Stimulated activated CD4-positive, alpha-beta T cell treated with anti-CD3 and anti-CD28 coated beads, Interleukin-12 subunit alpha, Interleukin-12 subunit beta, amount 100 ng/mL, for 4 hours (primary cell): Measurements from ENCODE around the gene IL1R1.
"Not testable (repeated sequence)": the region's sequence is repeated elsewhere in the genome, so short reads cannot be mapped to it uniquely, and the experiment has no call there.

Experiments used
- DNase-seq: peaks from one replicate; pipeline ENCODE4 v3.0.0-alpha.2; 2020

The IL1R1 gene

GRCh38 chr2:102111823-102112222 is 30.7 kb upstream of the IL1R1 start:
- DNase-seq, result no peak

GRCh38 chr2:102112271-102112670 is 30.3 kb upstream of the IL1R1 start:
- DNase-seq, result no peak

DNA sequence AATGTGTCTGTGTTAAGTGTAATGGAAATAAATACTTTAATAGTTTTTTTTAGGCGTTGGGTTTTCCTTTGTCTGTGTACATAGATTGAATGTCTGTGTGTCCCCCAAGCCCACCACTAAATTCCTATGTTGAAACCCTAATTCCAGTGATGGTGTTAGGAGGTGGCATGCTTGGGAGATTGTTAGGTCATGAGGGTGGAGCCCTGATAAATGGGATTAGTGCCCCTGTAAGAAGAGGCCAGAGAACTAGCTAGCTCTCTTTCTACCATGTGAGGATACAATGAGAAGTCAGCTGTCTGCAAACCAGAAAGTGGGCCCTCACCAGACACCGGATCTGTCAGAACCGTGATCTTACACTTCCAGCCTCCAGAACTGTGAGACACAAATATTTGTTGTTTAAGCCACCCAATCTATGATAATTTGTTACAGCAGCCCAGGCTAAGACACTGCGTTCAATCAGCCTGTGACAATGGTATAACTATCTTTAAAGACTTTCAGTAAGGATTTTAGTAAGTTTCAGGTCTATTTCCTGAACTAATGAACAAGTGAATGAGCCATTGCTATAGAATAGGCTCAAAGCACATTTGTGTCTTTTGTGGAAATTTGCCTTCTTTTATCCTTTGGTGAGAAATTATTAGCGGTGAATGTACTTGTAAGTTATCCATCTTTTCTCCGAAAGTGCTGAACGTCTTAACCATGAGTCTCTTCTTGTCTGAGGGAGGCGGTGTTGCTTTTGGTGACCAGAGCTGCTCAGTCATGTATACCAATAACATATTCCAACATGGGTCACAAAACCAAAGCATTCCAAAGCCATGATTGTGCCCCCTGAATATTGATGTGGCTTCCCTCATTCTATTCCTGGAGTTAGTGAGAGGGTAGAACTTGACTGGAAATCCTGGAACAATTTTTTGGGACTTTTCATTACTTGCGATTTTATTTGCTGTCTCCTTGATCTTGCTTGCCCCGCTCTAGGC is 29.6 kb upstream of the IL1R1 start:
- no peak for DNase-seq

DNA sequence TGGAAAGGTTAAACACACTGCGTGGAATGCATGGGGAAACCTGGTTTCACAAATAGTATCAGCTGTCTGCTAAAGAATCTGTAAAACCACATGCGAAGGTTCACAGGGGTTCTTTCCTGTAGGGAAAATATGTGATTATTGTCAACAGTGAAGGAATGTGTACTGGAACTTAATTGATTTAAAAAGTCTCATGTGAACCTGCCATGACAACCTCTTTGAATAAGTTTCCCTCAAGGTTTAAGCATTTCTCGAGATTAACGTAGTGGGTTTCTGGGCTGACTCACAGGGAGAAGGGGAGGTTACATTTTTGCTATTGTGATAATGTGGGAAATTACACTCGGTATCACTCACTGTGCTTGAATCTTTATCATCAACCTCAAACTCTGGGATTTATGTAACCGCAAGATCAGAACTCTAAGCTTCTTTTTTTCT is 28.2 kb upstream of the IL1R1 start:
- DNase-seq, result no peak

DNA sequence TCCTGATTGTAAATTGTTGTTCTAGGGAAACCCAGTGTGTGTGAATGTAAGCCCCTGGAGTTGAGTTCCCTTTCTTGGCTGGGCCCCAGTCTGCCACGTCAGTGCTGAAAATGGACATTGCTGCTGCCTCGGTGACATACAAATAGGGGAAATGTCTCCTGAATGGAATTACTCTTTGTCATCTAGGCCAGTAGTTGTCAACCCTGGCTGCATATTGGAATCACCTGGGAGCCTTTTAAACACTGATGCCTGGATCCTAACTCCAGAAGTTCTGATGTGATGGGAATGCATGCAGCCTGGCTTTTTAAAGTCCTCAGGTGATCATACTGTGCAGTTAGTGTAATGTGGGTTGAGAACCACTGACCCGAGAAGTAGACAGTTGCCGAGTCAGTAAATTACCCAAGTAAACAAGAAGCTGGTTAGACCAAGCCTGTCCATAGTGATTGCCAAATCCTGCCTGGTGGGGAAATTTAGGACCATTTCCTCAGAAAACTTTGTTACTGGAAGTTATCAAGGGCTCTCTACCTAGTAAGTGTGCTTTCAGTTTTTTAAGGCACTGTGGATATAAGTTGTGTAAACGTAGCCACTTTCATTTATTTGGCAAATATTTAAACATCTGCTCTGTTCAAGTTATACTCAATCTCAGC is 27.6 kb upstream of the IL1R1 start:
- DNase-seq, result no peak

- DNase-seq, result no peak
These were observed 25.7 kb upstream of the IL1R1 start for GRCh38 chr2:102116630-102117471.

GRCh38 chr2:102117472-102117858 is 25.1 kb upstream of the IL1R1 start:
- DNase-seq, result no peak

GRCh38 chr2:102119255-102119654 is 23.3 kb upstream of the IL1R1 start:
- no peak for DNase-seq

DNA sequence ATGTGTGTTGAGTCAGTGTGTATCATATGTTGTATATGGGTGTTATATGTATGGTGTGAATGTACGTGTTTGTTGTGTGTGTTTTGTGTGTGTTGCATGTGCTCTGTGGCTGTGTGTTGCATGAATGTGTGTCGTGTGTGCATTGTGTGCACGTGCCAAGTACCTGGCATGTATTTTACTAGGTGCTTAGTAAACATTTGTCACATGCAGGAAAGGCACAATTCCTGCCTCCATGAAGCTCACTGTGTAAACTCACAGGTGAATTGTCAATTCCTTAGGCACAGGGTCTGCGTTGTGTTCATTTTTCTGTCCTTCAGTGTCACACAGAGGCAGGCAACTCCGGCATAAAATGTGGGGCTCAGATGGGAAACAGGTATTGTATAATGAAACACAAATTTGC is 22.3 kb upstream of the IL1R1 start:
- DNase-seq, result no peak

- no peak for DNase-seq
These were observed 21.8 kb upstream of the IL1R1 start for GRCh38 chr2:102120701-102121159.

GRCh38 chr2:102122115-102122514 is 20.4 kb upstream of the IL1R1 start:
- no peak for DNase-seq

DNA sequence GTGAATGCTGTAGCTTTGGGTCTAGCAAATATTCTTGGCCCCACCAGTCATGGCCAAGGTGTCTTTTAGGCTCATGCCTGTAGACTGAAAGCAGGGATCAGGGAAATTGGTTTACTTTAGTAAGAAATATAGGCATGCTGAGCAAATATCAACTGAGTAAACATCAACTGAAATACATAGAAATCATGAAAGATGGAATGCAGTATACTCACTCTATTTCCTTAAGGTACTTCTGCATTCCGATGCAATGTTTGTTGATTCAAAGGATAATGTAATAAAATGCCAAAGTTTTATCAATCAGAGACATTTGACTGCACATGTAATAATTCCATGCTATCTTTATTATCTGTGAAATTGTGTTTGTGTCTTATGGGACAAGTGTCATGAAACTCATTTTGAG is 19.6 kb upstream of the IL1R1 start:
- DNase-seq, result no peak

GRCh38 chr2:102124421-102124820 is 18.1 kb upstream of the IL1R1 start:
- not testable (repeated sequence) for DNase-seq

DNA sequence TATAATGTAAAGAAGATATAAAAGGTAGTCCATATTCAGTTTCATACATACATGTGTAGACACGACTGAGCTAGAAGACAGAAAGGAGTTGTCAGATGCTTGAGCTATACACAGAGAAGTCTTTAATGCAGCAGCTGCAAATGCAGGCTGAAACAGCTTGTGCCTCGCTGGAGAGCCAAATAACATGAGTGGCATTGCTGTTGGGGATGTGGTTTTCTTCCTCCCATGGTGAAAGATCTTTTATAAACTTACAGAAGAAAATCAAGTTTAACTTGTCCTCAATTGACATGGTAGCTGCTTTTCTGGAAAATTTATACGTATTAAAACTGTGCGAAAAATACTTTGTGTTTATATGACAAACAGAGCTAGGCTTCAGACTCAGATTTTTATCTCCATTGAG is 16.4 kb upstream of the IL1R1 start:
- DNase-seq, result no peak

GRCh38 chr2:102126660-102127059 is 15.9 kb upstream of the IL1R1 start:
- DNase-seq, result no peak

GRCh38 chr2:102129082-102129481 is 13.5 kb upstream of the IL1R1 start:
- DNase-seq, result no peak

- no peak for DNase-seq
These were observed 12.4 kb upstream of the IL1R1 start for GRCh38 chr2:102129951-102130646.

- no peak for DNase-seq
These were observed 11.9 kb upstream of the IL1R1 start for GRCh38 chr2:102130647-102130991.

DNA sequence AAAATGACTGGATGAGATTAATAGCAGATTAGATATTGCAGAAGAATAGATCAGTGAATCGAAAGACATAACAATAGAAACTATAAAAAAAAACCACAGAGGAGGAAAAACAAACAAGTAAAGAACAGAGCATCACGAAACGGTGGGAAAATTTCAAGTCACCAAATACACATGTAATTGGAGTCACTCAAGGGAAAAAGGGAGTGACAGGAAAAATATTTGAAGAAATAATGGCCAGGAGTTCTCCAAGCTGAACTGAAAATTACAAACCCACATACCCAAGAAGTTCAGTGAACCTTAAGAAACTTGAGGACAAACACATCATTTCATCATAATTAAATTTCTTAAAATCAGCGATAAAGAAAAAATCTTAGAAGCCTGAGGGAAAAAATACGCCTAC is 11.0 kb upstream of the IL1R1 start:
- no peak for DNase-seq

DNA sequence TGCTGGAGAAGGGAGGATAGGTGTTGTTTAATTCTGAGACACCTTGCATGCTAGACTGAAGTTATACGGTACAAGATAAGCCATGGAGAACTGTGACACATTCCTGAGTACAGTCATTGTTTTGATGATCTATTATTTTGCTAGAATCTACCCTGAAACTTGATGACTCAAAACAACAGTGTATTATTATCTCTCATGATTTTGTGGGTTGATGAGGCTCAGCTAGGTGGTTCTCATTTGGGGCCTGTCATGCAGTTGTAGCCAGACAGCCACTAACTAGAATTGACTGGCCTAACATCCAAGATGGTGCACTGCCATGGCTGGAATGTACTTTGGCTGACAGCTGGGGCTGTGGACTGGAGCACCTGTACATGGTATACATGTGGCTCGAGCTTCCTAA is 5.4 kb upstream of the IL1R1 start:
- peak; percentile 26 for DNase-seq

GRCh38 chr2:102138331-102138730 is 4.2 kb upstream of the IL1R1 start:
- DNase-seq, result no peak

DNA sequence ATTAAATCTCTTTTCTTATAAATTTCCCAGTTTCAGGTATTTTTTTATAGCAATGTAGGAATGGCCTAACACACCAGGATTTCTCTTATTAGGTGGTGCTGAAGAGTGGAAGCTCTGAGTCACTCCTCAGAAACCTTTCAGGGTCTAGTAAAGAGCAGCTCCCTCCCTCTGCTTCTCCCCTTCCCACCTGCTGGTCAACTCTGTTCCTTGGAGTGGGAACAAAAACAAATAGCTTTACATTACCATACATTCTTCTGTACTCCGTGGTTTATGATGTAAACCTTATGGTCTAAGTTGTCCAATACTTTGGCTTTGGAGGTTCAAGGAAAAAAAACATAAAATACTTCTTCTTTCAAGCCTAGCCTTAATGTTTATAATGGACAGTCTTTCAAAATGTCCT is 2.7 kb upstream of the IL1R1 start:
- no peak for DNase-seq

DNA sequence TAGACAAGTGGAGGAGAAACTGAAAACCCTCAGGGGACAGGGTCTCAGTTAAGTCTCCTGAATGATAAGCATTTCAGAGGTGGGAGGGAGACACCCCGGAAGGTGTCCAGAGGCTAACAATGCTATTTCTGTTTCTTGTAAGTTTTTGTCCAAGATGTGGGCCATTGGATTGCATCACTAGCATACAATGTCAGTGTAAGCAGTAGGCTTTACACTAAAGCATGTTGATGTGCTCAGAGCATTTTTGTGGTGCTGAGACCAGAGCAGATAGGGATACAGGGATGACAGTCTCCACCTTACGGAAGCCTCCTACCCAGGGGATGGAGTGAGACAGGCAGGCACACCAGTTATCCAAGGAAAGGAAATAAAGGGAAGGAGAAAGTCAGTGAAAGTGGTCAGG is 2.2 kb upstream of the IL1R1 start:
- DNase-seq, result no peak
